ENCODE measurements around the gene SLC6A1. TPM values are rescaled to one million over a fixed set of nuclear protein-coding genes. Genes with fewer than 3 reads are reported as not detected.

The SLC6A1 gene
- total and polyA plus RNA-seq, 2 of the 8 experiments (the other 6 are each of a cell fraction or from before 2014, with no cell fraction given), result 0.30 to 0.63 TPM

DNA sequence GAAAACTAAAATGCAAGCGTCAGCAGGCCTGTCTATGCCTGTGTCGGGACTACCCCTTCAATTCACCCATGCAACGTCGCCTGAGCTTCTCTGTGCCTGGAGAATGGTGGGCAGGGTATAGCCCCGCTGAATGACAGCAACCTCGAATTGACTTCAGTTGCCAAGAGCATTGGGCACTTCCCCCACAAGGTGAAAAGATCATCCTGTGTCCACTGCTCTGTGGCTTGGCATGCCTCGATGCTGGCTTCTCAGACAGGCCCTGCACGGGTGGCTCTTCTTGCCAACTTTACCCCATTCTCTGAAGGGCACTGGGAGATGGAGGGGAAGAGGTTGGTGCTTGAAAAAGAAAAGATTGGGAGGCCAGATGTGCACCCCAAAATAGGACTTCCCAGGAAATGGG lies 3.3 kb downstream of the SLC6A1 start:
- H2AFZ ChIP-seq (ENCODE audit: low read length), result no peak overlapping the region
- H3K23me2 ChIP-seq (ENCODE audit: low read depth, low read length), result peaks cover 9% of the 10 kb centered on the region; the same call in 1 of the 2 replicates
- CTCF ChIA-PET (ENCODE audit: partially characterized antibody), result interaction anchor here (0.7 to 13.4 kb wide), 10 partner anchors 12 to 257 kb away, joined by 3 to 100 read pairs (median 8); no protein-coding TSS in a partner anchor
- H2BK5ac ChIP-seq (ENCODE audit: low read depth, low read length), result no peak overlapping the region
- H3K79me2 ChIP-seq (ENCODE audit: control insufficient read depth in 1 of 2, insufficient read depth in 2 of 2, low read length in 2 of 2), result no peaks in the 10 kb centered on the region
- no peak overlapping the region for H3K56ac ChIP-seq (replicated peaks; ENCODE audit: insufficient read length, low read depth, low read length)
- no peak overlapping the region for H3K27ac ChIP-seq (ENCODE audit: low read depth, low read length)
- H2BK12ac ChIP-seq (ENCODE audit: low read depth, low read length), result no peak overlapping the region
- H3K4me2 ChIP-seq (ENCODE audit: insufficient read depth in 1 of 2, low read depth in 2 of 2, low read length in 2 of 2), result no peak overlapping the region
- H2BK120ac ChIP-seq (replicated peaks; ENCODE audit: low read depth, low read length), result no peak overlapping the region
- peaks cover 20 to 41% (median 39%) of the 10 kb centered on the region in 4 experiments for H3K27me3 ChIP-seq (replicated peaks in 1 of 4; ENCODE audit: control insufficient read depth in 3 of 4, extremely low read depth in 1 of 4, insufficient read depth in 3 of 4, low read length in 3 of 4)
- DNase-seq (ENCODE audit: low read depth in 1 of 2, low spot score in 2 of 2) (no peak), FAIRE-seq (no peak)
- no peaks in the 10 kb centered on the region for H3K36me3 ChIP-seq (ENCODE audit: control insufficient read depth in 2 of 4, insufficient read depth in 4 of 4, low read length in 3 of 4)
- no peak overlapping the region for H3K9ac ChIP-seq (replicated peaks in 1 of 4; ENCODE audit: extremely low read depth in 1 of 4, low read depth in 3 of 4, low read length in 3 of 4)
- H2AK5ac ChIP-seq (ENCODE audit: low read depth, low read length), result no peak overlapping the region
- POLR2A ChIA-PET (ENCODE audit: partially characterized antibody), result no interaction called here
- H3K4ac ChIP-seq (replicated peaks; ENCODE audit: insufficient read length, low read depth, low read length), result no peak overlapping the region
- no peaks in the 10 kb centered on the region for H4K20me1 ChIP-seq (replicated peaks in 1 of 2; ENCODE audit: control insufficient read depth in 1 of 2, insufficient read depth in 2 of 2, low read length in 2 of 2)
- no peak overlapping the region for H4K91ac ChIP-seq (replicated peaks; ENCODE audit: insufficient read length, low read length)
- no peaks in the 10 kb centered on the region for H3K79me1 ChIP-seq (ENCODE audit: low read depth, low read length)
- H2BK20ac ChIP-seq (ENCODE audit: low read length), result no peak overlapping the region
- no peaks in the 10 kb centered on the region for H3K9me3 ChIP-seq (ENCODE audit: insufficient read depth in 2 of 2, low read depth in 1 of 2, low read length in 1 of 2)
- no peak overlapping the region for H3K4me3 ChIP-seq (ENCODE audit: extremely low read depth in 1 of 4, insufficient read depth in 2 of 4, low read depth in 3 of 4, low read length in 4 of 4)
- WGBS, 2 experiments (ENCODE audit: extremely low coverage in 1 of 2, insufficient coverage in 1 of 2, insufficient read length in 1 of 2, insufficient replicate concordance in 2 of 2, low coverage in 1 of 2, low lambda C conversion rate in 2 of 2, missing lambda C conversion rate in 1 of 2), result 85% methylated on average over 8 of the region's 8 CpGs; no CpG with 5 or more reads in 1 of the 2 experiments
- no peak overlapping the region for H4K5ac ChIP-seq (ENCODE audit: insufficient read length, low read depth, low read length)
- H4K8ac ChIP-seq (ENCODE audit: extremely low read depth, insufficient read depth, low read length), result no peak overlapping the region
- no peak overlapping the region for H3K23ac ChIP-seq (ENCODE audit: insufficient read length)
- H2BK15ac ChIP-seq (ENCODE audit: low read length), result no peak overlapping the region
- no peak overlapping the region for H3K14ac ChIP-seq (ENCODE audit: insufficient read length)
- no peak overlapping the region for H3K18ac ChIP-seq (ENCODE audit: extremely low read depth, low read length)
- H3K4me1 ChIP-seq (replicated peaks in 1 of 4; ENCODE audit: control insufficient read depth in 3 of 4, insufficient read depth in 4 of 4, low read length in 3 of 4), result peaks cover 0 to 11% (median 2%) of the 10 kb centered on the region in 4 experiments; a peak in 3 of 7 replicates
- TF ChIP-seq, protein P1, sequence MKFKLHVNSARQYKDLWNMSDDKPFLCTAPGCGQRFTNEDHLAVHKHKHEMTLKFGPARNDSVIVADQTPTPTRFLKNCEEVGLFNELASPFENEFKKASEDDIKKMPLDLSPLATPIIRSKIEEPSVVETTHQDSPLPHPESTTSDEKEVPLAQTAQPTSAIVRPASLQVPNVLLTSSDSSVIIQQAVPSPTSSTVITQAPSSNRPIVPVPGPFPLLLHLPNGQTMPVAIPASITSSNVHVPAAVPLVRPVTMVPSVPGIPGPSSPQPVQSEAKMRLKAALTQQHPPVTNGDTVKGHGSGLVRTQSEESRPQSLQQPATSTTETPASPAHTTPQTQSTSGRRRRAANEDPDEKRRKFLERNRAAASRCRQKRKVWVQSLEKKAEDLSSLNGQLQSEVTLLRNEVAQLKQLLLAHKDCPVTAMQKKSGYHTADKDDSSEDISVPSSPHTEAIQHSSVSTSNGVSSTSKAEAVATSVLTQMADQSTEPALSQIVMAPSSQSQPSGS (IDR thresholded peaks at IDR 0.05; ENCODE audit: low read length), result no peak
- TF ChIP-seq ASH2L (IDR thresholded peaks at IDR 0.05; ENCODE audit: low read length), result no peak
- TF ChIP-seq ZNF274 (IDR thresholded peaks at IDR 0.05; ENCODE audit: borderline replicate concordance, extremely low read depth, low read length), result no peak
- no peak for TF ChIP-seq SIX5 (IDR thresholded peaks at IDR 0.05; ENCODE audit: low read depth, low read length)
- TF ChIP-seq RAD21 (IDR thresholded peaks at IDR 0.05 in 1 of 2, conservative IDR thresholded peaks at IDR 0.05 in 1 of 2; ENCODE audit: low read depth in 2 of 2, low read length in 2 of 2), result no peak
- TF ChIP-seq KDM5A (IDR thresholded peaks at IDR 0.05; ENCODE audit: low read length), result no peak
- no peak for TF ChIP-seq SRF (IDR thresholded peaks at IDR 0.05; ENCODE audit: low read depth, low read length)
- no peak for TF ChIP-seq POU5F1 (IDR thresholded peaks at IDR 0.05; ENCODE audit: low read depth, low read length)
- TF ChIP-seq, protein P2, sequence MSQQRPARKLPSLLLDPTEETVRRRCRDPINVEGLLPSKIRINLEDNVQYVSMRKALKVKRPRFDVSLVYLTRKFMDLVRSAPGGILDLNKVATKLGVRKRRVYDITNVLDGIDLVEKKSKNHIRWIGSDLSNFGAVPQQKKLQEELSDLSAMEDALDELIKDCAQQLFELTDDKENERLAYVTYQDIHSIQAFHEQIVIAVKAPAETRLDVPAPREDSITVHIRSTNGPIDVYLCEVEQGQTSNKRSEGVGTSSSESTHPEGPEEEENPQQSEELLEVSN (IDR thresholded peaks at IDR 0.05), result no peak
- TF ChIP-seq HDAC6 (IDR thresholded peaks at IDR 0.05; ENCODE audit: low read depth, low read length), result no peak
- TF ChIP-seq BACH1 (IDR thresholded peaks at IDR 0.05; ENCODE audit: low read length), result no peak
- TF ChIP-seq BCL11A (IDR thresholded peaks at IDR 0.05; ENCODE audit: low read depth in 2 of 2, low read length in 2 of 2), result no peak

Data from H1 (cell line).